ENCODE data around the gene TTC28.
A peak's percentile ranks its signal among the peaks of the same experiment; 100 is the strongest.
"Not testable (repeated sequence)": the region's sequence is repeated elsewhere in the genome, so short reads cannot be mapped to it uniquely, and the experiment has no call there.

The TTC28 gene

GRCh38 chr22:28679611-28680287 lies at the start of gene TTC28:
TTC28 (minus strand) TSS chr22:28679840; CDS start chr22:28679723, 117 bp downstream.
- DNase-seq, result peak; percentile 67

- no peak for DNase-seq
Measured at GRCh38 chr22:28728621-28729313, 49.1 kb upstream of the TTC28 start.

GRCh38 chr22:28728002-28728401 lies 48.4 kb upstream of the TTC28 start:
- DNase-seq, result no peak

- DNase-seq, result no peak
Measured at GRCh38 chr22:28718044-28718443, 38.4 kb upstream of the TTC28 start.

GRCh38 chr22:28716686-28717085 lies 37.0 kb upstream of the TTC28 start:
- DNase-seq, result no peak

- DNase-seq, result no peak
Measured at GRCh38 chr22:28715611-28716010, 36.0 kb upstream of the TTC28 start.

GRCh38 chr22:28714043-28714628 lies 34.5 kb upstream of the TTC28 start:
- no peak for DNase-seq

- DNase-seq, result no peak
Measured at GRCh38 chr22:28711820-28712777, 32.5 kb upstream of the TTC28 start.

- DNase-seq, result no peak
Measured at GRCh38 chr22:28711341-28711740, 31.7 kb upstream of the TTC28 start.

- DNase-seq, result no peak
Measured at GRCh38 chr22:28710576-28711191, 31.0 kb upstream of the TTC28 start.

- no peak for DNase-seq
Measured at GRCh38 chr22:28710107-28710506, 30.5 kb upstream of the TTC28 start.

- no peak for DNase-seq
Measured at GRCh38 chr22:28706845-28707244, 27.2 kb upstream of the TTC28 start.

GRCh38 chr22:28703436-28703835 lies 23.8 kb upstream of the TTC28 start:
- DNase-seq, result no peak

GRCh38 chr22:28702891-28703290 lies 23.3 kb upstream of the TTC28 start:
- no peak for DNase-seq

GRCh38 chr22:28693041-28693760 lies 13.6 kb upstream of the TTC28 start:
- DNase-seq, result not testable (repeated sequence)

- DNase-seq, result not testable (repeated sequence)
Measured at GRCh38 chr22:28689796-28690195, 10.2 kb upstream of the TTC28 start.

- not testable (repeated sequence) for DNase-seq
Measured at GRCh38 chr22:28682966-28683365, 3.3 kb upstream of the TTC28 start.

GRCh38 chr22:28680813-28681490 lies 1.3 kb upstream of the TTC28 start:
- peak; percentile 46 for DNase-seq

- DNase-seq, result peak; percentile 56
Measured at GRCh38 chr22:28678778-28679610, 646 bp downstream of the TTC28 start.

- DNase-seq, result not testable (repeated sequence)
Measured at GRCh38 chr22:28678170-28678569, 1.5 kb downstream of the TTC28 start.
